GM18519 (cell line): ENCODE data around the gene ADD3.
"Not testable (repeated sequence)": the region's sequence is repeated elsewhere in the genome, so short reads cannot be mapped to it uniquely, and the experiment has no call there.

ENCODE experiments used
- ATAC-seq: cut with Tn5 transposase; IDR thresholded peaks from one replicate; pipeline ENCODE4 v1.9.1; 2021; ENCODE audit warnings: mild to moderate bottlenecking, moderate library complexity; ENCODE audit not compliant: unreplicated experiment, low FRiP score

Gene ADD3

DNA sequence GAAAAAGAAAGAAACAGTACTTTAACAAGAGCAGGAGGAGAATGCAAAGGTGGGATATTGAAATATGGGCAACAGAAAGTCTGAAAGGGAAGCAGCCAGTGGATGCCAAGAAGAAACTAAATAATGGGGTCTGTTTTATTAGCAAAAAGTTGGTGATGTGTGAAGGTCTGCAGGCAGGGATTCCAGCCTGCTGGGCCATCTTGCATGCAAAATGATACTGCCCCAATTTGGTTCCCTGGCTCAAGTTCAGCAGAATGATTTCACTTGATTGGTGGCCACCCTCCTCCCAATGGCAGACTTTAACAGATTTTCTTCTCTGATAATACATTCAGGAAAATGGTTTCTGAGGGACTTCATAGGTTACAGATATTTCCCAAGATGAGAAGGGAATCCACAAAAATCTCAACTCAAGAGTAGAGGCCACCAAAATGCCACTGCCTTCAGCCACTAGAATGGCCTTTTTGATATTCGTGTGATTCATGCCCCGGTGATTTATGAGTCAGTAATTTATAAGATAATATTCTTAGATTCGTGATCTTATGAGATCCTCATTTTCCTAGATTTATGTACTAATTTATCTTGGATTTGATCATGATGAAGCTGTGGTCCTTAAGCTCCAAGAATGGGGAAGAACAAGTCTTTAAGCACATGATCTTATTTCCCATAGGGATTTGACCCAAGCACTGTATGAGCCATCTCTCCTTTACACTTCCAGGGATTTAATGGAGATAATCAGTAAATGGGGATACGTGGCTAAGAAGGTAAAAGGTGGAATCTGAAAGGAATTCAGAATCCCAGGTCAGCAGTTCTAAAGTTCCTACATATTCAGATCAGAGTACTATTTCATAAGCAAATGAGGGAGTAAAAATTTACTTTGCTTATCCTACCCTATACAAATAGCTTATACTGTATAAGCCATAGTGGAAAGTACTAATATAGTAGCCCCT lies 32.3 kb upstream of the ADD3 start:
- ATAC-seq = no peak

DNA sequence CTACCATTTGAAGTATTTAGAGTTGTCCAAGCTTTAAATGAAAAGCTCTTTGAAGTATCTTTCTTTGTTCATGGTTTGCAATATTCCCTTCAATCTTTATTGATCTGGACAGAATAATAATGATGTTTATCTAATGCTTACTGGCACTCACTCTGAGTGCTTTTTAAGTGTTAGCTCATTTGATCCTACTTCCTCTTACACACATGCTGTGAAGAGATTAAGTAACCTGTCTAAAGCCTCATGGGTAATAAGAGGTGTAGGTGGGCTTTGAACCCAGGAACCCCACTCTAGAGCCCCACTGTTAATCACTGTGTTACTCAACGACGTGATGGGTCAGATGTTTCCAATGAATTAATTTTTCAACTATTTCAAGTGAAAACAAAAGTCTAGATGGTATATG lies 31.1 kb upstream of the ADD3 start:
- ATAC-seq = no peak

DNA sequence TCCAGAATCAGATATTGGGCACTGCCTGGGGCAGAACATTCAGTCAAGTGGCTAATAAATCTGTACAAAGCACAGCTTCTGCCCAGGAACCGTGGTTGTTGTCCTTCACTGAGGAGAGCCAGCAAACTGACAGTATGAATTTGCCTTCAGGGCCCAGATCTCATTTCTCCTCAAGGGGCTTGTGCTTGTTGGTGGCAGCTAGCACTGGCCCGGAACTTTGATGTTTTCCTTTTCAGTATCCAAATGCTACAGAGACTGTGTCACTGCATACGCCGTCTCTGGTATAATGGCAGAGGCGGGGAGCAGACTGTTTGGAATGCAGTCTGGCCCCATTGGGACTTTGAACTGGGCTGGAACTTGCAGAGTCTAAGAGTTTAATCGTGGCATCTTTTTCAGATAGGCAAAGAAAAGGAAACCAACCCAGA lies 30.4 kb upstream of the ADD3 start:
- ATAC-seq = no peak

DNA sequence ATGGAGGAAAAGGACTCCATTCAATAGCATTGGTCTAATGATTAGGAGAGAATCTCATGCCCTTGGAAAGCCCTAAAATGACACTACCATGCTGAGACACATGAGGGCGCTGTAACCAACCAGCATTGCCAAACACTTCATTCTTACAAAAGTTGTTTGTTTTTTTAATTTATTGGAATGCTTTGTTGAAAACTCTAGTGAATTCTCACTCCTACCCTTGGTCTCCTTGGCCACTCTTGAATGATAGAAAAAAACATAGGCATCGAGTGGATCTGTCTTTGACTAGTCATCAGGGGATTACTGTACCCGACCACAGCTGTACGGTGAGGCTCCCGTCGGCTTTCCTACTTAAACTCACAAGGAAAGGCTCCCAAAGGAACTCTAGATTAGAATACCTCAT lies 29.3 kb upstream of the ADD3 start:
- peak; percentile 47 for ATAC-seq

DNA sequence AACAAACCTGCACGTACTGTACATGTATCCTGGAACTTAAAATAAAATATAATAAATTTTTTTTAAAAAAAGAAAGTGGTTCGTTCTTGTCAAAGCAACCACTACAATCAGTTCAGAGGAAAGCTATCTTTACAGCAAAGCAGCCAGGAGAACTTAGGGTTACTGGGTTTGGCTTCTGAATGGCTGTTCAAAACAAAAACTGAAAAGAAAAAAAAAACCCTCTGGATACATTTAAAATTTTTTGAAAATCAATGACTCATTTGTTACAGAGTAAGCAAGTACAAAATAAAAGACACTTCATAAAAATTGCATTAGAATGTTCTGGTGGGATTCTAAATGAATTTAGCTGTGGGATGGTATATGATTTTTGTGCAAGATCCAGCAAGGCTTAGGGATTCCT lies 28.6 kb upstream of the ADD3 start:
- ATAC-seq = no peak

DNA sequence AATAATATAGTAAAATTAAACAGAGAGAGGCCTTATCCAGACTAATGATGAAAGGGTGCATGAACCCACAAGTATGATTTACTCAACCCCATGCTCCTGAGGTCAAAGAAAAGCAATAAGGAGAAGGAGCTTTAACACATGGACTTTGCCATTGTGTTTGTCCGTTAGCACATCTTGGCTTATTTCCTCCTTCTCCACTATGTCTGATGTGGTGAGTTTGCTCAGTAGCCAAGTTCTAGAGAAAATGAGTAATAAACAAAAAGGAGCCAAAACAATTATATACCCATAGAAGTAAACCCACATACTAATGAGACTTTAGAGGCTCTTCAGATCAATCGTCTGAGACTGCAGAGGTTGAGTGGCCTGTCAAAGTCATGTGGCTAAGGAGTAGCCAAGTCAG lies 26.1 kb upstream of the ADD3 start:
- ATAC-seq = no peak

DNA sequence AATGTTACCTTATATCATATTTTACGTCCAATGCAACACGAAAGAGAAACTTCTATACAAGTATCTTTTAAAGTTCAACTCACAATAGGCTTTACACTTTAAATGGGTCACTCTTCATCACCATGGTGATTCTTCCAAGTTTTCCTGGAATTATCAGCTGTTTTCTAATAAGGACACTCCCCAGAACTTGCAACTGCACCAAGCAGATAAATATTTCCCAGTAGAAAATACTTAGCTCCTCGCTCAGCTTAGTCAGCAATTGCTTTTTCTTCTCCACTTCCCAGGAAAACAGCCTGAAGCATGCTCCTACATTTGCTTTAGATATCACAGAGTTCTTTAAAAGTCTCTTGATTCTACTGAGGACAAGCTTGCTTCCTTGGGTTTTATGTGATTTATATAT lies 25.7 kb upstream of the ADD3 start:
- no peak for ATAC-seq

DNA sequence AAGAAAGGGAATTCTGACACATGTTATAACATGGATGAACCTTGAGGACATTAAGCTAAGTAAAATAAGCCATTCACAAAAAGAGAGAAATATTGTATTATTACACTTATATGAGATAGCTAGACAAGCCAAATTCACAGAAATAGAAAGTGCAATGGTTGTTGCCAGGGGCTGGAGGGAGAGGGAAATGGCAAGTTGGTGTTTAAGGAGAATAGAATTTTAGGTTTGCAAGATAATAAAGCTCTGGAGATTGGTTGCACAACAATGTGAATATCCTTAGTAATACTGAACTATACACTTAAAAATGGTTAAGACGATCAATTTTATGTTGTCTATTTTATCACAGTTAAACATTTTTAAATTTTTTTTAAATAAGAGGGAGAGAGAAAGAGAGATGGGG lies 25.0 kb upstream of the ADD3 start:
- ATAC-seq = no peak

DNA sequence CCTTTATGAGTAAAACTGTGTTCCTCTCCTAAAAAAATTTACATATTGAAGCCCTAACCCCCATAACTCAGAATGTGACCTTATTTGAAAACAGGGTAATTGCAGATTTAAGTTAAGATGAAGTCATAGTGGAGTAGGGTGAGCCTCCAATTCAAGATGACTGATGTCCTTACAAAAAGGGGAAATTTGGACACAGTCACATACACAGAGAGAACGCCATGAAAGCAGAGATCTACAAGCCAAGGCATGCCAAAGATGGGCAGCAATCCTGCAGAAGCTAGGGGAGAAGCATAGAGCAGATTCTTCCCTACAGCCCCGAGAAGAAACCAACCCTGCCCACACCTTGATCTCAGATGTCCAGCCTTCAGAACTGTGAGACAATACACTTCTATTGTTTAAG lies 23.8 kb upstream of the ADD3 start:
- ATAC-seq = no peak

DNA sequence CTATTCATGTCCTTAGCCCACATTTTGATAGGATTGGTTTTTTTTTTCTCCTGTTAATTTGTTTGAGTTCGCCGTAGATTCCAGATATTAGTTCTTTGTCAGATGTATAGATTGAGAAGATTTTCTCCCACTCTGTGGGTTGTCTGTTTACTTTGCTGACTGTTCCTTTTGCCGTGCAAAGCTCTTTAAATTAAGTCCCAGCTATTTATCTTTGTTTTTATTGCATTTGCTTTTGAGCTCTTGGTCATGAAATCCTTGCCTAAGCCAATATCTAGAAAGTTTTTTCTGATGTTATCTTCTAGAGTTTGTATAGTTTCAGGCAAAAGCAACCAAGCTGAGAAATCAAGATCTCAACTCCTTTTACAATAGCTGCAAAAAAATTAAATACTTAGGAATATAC lies 22.0 kb upstream of the ADD3 start:
- ATAC-seq = not testable (repeated sequence)

DNA sequence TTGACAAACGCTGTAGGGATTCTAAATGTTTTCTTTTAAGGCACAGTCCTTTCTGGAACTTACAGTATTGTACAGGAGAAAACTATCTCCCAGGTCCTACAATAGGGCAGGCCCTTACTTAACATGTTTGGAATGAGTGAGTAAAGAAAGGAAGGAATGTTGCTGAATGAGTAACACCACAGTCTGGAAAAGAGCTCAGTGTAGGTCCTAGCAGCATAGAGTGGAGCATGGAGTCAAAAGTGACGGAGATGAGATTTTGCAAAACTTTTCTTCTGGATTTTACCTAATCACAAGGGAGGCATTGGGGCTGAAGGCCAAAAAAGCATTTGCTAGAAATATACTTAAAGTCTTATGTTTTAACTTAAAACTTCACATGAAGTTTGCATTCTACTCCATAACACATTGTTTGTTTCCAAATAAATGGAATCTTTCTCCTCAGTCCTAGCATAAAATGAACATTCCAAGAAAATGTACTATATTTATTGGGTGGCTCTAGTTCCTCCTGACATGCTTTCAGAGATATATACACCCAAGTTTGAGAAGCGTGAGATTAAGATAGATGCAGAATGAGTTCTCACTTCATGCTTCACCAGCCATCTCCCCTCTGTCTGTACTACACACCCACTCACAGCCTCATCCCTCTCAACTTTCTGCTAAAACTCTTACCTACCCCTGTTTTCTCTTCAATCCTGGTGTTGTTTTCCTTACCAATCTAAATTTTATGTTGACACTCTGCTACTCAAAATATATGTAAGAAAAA lies 20.2 kb upstream of the ADD3 start:
- no peak for ATAC-seq

DNA sequence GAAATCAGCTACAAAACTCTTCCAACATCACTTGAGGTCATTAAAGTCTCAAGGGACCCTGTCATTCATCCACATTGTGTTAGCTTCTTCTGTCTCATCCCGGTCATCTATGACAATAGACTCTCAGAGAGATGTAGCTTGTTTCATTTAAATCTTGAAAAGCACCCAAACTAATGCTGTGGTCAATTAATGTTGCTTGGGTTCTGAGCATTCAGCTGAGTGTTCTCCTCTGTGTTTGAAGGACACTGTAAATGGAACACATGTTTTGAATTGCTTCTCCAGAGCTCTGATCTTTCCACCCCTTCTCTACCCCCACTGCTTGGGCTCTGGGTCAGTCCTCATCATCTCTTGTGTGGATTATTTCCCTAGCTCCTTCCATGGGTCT lies 19.6 kb upstream of the ADD3 start:
- ATAC-seq = no peak

DNA sequence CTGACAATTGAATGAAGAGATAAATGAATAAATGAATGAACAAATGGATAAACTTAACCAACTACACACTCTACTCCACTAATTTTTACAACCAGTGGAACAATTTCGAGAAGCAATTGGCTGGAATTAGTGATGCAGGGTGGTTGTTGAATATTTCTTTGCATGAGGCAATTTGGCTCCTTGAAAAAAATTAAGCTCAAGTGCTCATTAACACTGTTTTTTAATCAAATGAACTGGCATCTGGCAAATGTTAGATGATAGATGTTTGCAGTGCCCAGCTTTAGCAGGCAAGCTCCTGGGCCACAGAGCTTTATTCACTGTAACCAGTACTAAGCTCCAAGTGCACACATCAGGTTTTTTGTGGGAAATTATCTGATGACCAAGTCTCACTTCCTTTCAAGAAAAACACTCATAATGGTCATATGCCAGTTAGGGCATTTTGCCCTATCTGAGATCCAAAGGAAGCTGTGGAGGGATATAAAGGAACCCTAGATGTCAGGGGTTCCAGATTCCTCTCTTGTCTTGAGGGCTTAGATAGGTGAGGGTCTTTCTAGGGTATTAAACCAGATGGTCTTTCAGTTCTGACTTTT lies 16.4 kb upstream of the ADD3 start:
- no peak for ATAC-seq

DNA sequence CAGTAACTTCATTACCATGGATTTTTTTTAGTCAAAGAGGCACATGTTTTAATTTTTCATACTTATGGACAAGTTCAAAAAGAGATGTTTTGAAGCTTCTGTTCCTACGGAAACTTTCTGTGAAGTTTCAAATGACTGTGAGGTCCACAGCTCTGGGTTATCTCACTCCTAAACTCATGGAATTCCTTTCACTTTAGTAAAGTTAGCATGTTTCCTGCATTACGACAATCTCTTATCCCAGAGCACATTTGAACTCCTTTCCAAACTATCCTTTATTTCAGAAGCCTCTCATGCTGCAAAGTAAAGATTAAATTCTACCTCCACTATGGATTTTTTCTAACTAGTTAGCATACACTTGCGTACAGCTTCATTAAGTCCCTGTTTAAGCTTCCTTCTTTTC lies 15.3 kb upstream of the ADD3 start:
- ATAC-seq = no peak

DNA sequence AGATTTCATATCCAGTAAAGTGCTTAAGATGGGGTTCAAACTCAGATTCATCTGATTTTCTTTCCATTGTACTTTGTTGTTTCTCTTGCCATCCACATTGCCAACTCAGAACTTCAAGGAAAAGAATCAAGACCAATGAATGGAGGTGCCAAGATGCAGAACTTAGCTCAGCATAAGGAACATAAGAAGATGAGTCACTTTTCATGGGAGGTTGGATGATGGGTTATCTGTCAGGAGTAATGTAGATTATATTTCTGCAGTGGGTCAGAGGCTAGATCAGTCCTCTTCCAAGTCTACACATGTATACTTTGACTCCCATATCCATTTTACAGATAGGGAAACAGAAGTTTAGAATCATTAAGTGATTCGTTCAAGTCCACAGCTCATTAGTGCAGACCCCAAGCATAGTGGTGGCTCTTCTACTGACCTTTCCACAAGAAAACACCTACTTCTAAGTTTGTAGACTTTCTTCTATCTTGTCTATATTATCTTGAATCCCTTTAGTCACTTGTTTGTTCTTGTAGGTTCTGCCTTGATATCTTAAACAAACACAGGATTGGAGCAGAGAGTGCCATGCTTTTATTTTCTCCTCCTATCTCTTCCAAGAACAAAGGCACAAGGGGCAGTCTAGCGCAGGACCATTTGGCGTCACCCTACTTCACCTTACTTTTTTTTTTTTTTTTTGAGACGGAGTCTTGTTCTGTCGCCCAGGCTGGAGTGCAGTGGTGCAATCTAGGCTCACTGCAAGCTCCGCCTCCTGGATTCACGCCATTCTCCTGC lies 14.0 kb upstream of the ADD3 start:
- no peak for ATAC-seq

DNA sequence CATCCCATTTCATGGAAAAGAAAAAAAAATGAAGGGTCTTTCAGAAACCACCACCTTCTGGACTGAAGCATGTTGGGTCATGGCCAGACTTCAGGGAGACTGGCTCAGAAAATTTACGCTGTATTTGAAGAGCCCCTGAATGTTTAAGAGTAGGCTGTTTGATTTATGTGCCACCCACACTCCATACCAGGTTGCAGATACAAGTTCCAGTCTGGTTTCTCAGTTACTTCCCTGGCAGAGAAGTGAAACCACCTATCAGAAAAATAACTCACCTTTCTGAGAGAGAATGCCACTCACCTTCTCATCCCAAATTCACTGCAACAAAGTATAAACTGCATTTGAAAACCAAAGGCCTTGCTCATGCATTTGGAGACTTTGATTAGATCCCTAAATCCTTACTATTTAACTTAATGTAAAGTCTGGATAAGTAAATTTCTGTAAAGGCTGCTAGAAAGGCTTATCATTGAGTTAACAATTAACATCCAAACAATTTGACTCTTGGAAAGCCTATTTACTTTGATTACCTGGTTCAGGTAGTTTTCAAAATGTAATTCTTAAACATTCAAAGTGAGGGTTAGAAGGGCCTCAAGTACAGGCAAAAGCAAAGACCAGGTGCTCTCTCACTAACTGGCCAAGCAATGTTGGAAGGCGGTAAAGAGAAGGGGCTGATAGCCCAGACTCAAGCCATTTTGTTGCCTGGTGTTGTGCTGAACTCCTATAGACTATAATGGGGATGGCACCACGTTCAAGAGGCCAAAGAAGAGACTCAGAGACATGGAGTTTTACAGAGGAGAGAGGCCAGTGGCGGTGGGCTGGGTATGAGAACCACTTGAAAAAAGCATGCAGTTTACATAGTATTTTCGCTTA lies 12.8 kb upstream of the ADD3 start:
- no peak for ATAC-seq

DNA sequence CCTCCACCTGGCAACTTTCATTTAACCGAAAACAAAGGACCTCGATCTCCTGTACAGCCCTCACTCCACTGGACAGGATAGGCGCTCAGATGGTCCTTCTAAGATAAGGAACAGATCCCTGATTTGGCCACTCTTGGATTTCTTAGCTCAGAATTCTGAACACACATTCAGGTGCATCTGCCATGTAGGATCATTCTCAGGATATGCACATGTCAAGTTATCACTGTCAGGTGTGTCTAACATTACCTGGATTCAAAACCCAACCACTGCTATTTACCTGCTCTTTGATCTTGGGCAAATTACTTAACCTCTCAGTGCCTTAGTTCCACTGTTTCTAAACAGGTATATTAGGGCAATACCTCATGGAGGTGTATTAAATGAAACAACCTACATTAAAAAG lies 12.2 kb upstream of the ADD3 start:
- no peak for ATAC-seq

DNA sequence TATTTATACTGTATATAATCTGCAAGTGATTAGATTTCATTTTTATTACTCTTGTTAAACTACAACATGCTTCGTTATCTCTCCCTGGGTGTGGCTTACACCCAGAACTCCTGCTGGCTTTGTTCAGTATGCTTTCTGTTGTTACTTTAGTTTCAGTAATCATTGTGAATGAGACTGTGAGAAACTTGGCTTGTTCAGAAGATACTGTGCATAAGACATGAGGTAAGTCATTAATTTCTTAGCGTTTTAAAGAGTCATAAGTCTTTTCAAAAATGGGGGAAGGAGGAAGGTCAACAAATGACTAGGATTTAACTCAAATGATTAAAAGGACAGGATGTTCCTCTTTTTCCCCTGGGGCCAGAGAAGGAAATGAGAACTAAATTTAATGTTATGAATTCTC lies 11.6 kb upstream of the ADD3 start:
- ATAC-seq = peak; percentile 77

DNA sequence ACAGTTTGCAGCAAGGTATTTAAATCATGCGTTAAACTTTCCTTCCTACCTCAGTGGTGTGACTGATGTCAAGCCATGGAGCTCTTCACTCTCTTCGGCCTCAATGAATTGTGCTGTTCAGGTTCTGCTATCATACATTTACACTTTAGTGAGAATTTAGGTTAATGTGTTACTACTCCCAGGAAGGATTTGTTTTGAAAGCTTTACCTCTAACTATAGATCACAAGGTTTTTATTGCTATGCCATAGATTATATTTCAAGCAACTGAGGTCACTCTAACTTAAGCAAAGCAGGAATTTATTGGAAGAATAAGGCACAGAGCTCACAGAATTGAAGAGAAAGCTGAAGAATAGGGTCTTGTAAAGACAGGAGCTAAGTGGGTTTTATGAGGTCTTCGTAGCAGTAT lies 11.0 kb upstream of the ADD3 start:
- peak; percentile 17 for ATAC-seq

DNA sequence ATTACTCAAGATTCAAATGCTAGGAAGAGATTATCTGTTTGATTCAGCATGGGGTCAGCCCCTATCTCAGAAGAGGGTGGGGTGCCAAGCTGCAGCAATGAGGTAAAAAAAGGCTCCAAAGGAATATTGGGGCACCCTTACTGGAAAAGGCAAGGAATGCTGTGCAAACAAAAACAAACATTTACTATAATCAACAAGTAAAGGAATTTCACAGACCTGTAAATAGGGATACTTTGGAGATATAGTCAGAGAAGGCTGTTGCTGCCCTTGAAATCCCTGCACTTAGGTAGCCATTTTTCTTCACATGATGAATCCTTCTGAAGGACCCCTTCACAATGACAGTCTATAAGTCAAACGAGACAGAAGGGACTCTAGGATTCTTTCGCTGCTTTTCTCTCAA lies 10.6 kb upstream of the ADD3 start:
- ATAC-seq = no peak
